ENCODE results near the gene PPP6R3. TPM values are rescaled to one million over a fixed set of nuclear protein-coding genes. Genes with fewer than 3 reads are reported as not detected.

PPP6R3 gene
- total RNA-seq, 1 experiment from 2014 or later = 138 TPM

DNA sequence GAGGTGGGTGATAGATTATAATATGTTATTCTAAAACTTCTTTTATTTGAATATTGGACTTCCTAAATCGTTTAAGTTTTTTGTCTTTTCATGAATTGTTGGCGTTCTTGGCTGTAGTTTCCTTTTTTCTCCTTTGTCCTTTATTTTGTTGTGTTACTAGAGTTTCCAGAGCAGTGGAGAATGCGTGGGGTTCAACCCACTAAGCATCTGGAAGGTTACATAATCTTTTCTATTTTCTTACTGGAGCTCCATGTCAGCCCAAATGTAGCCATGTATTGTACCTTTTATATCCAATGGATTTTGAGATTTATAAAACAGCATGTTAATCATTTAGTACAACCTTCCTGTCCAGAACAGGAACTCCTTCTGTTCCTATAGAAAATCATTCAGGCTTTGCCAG, 63.2 kb downstream of the PPP6R3 start:
- Histone ChIP-seq H2BK20ac (ENCODE audit: low read depth, low read length, poor library complexity, severe bottlenecking) (no peak overlapping the region), H3K9ac (ENCODE audit: extremely low read depth, insufficient read length, low read length) (no peak overlapping the region), H3K4ac (ENCODE audit: low read depth, low read length) (no peak overlapping the region), H4K91ac (ENCODE audit: insufficient read length, low read depth, low read length) (no peak overlapping the region), H4K5ac (ENCODE audit: insufficient read length, low read depth, low read length) (no peak overlapping the region), H4K8ac (replicated peaks; ENCODE audit: insufficient read length, low read depth, low read length) (no peak overlapping the region), H3K56ac (ENCODE audit: insufficient read length, low read depth, low read length) (no peak overlapping the region), H3K27me3 (ENCODE audit: insufficient read depth, low read length) (no peaks in the 10 kb centered on the region), H3K79me2 (ENCODE audit: insufficient read depth, low read length) (peaks cover 3% of the 10 kb centered on the region; the same call in 1 of the 2 replicates), H2BK5ac (ENCODE audit: insufficient read length, low read length) (no peak overlapping the region), H2AFZ (ENCODE audit: low read length) (no peak overlapping the region), H3K27ac (ENCODE audit: insufficient read length, low read depth, low read length) (no peak overlapping the region), H3T11ph (ENCODE audit: low read length) (no peak overlapping the region), H3K23ac (ENCODE audit: insufficient read length, low read depth, low read length) (no peak overlapping the region), H3K23me2 (ENCODE audit: insufficient read length, low read depth, low read length, poor library complexity, severe bottlenecking) (no peaks in the 10 kb centered on the region), H3K14ac (ENCODE audit: insufficient read depth, low read length) (no peak overlapping the region), H2BK12ac (ENCODE audit: insufficient read length, low read depth, low read length) (no peak overlapping the region), H3K18ac (ENCODE audit: insufficient read length, low read depth, low read length) (no peak overlapping the region), H3K4me2 (ENCODE audit: insufficient read depth, insufficient read length, low read length) (no peak overlapping the region), H2BK15ac (ENCODE audit: low read depth, low read length) (no peak overlapping the region), H3K4me1 (ENCODE audit: insufficient read depth, low read length) (0 out of 2 replicates have a peak, but pooled peaks cover 9% of the 10 kb centered on the region), H4K20me1 (ENCODE audit: control insufficient read depth, insufficient read depth, insufficient read length) (no peaks in the 10 kb centered on the region), H3K79me1 (ENCODE audit: insufficient read depth, low read depth, low read length, poor library complexity, severe bottlenecking) (peaks cover 14% of the 10 kb centered on the region), H3K9me3 (ENCODE audit: control insufficient read depth, low read depth, low read length) (no peaks in the 10 kb centered on the region), H2BK120ac (ENCODE audit: low read depth, low read length, poor library complexity, severe bottlenecking) (no peak overlapping the region), H2AK5ac (ENCODE audit: insufficient read length, low read length) (no peak overlapping the region)
- H3K4me3 Mint-ChIP-seq = no peak overlapping the region
- peaks cover 26 to 87% (median 81%) of the 10 kb centered on the region in 3 experiments; a peak in 6 of 7 replicates for H3K36me3 Mint-ChIP-seq (ENCODE audit: insufficient read depth in 1 of 3, low read depth in 3 of 3)
- H3K27ac Mint-ChIP-seq = no peak overlapping the region; a peak in 1 of 7 replicates
- TF ChIP-seq, protein P1, sequence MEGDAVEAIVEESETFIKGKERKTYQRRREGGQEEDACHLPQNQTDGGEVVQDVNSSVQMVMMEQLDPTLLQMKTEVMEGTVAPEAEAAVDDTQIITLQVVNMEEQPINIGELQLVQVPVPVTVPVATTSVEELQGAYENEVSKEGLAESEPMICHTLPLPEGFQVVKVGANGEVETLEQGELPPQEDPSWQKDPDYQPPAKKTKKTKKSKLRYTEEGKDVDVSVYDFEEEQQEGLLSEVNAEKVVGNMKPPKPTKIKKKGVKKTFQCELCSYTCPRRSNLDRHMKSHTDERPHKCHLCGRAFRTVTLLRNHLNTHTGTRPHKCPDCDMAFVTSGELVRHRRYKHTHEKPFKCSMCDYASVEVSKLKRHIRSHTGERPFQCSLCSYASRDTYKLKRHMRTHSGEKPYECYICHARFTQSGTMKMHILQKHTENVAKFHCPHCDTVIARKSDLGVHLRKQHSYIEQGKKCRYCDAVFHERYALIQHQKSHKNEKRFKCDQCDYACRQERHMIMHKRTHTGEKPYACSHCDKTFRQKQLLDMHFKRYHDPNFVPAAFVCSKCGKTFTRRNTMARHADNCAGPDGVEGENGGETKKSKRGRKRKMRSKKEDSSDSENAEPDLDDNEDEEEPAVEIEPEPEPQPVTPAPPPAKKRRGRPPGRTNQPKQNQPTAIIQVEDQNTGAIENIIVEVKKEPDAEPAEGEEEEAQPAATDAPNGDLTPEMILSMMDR (conservative IDR thresholded peaks at IDR 0.05) = no peak
- H3K4me1 Mint-ChIP-seq = peaks cover 6 to 8% of the 10 kb centered on the region in 2 experiments
- no CpG with 5 or more reads among the region's 3 CpGs for WGBS (ENCODE audit: extremely low coverage, insufficient read length, low lambda C conversion rate)
- no peaks in the 10 kb centered on the region for H3K9me3 Mint-ChIP-seq
- no peak for DNase-seq
- H3K27me3 Mint-ChIP-seq (ENCODE audit: low read depth) = no peaks in the 10 kb centered on the region

Measured in H9 (cell line).